GM19099 (cell line): ENCODE results near the gene USP7.

Experiments used
- POLR2A ChIP-seq: IDR thresholded peaks from 3 replicates; pipeline ENCODE4 v1.6.1; 2011; ENCODE audit warnings: low read depth; ENCODE audit not compliant: insufficient read length; ENCODE audit errors: extremely low read depth

Gene USP7

GRCh38 chr16:8959921-8960787 lies 3.6 kb downstream of the USP7 start:
- TF ChIP-seq POLR2A = no peak

- TF ChIP-seq POLR2A = no peak
Measured at GRCh38 chr16:8958344-8959167, 5.2 kb downstream of the USP7 start.

GRCh38 chr16:8957509-8958157 lies 6.1 kb downstream of the USP7 start:
- TF ChIP-seq POLR2A = no peak

GRCh38 chr16:8957063-8957397 lies 6.7 kb downstream of the USP7 start:
- no peak for TF ChIP-seq POLR2A

GRCh38 chr16:8956265-8957062 lies 7.2 kb downstream of the USP7 start:
- TF ChIP-seq POLR2A = no peak

- TF ChIP-seq POLR2A = no peak
Measured at GRCh38 chr16:8955828-8956227, 7.9 kb downstream of the USP7 start.

- no peak for TF ChIP-seq POLR2A
Measured at GRCh38 chr16:8953064-8953463, 10.6 kb downstream of the USP7 start.

GRCh38 chr16:8952281-8952751 lies 11.4 kb downstream of the USP7 start:
- no peak for TF ChIP-seq POLR2A

GRCh38 chr16:8951447-8952280 lies 12.0 kb downstream of the USP7 start:
- TF ChIP-seq POLR2A = no peak

GRCh38 chr16:8950580-8951077 lies 13.1 kb downstream of the USP7 start:
- no peak for TF ChIP-seq POLR2A

GRCh38 chr16:8949536-8950418 lies 13.9 kb downstream of the USP7 start:
- TF ChIP-seq POLR2A = no peak

- TF ChIP-seq POLR2A = no peak
Measured at GRCh38 chr16:8948831-8949230, 14.9 kb downstream of the USP7 start.

- no peak for TF ChIP-seq POLR2A
Measured at GRCh38 chr16:8948069-8948593, 15.6 kb downstream of the USP7 start.

- TF ChIP-seq POLR2A = no peak
Measured at GRCh38 chr16:8946544-8946943, 17.2 kb downstream of the USP7 start.
